H1 (cell line): ENCODE results near the gene RNF32. TPM values are rescaled to one million over a fixed set of nuclear protein-coding genes. Genes with fewer than 3 reads are reported as not detected.

Source experiments
- CTCF ChIA-PET: fragments of 300-600 bp; sonication (Branson Sonifier 250); formaldehyde crosslinking; loops from one replicate; lab custom pipeline; 2021; ENCODE audit not compliant: partially characterized antibody; lab: Charles Lee
- POLR2A ChIA-PET: fragments of 300-600 bp; sonication (Branson Sonifier 250); formaldehyde crosslinking; loops from one replicate; lab custom pipeline; 2021; ENCODE audit warnings: inconsistent platforms; ENCODE audit not compliant: partially characterized antibody; lab: Charles Lee
- DNase-seq, 2 experiments: peaks; one replicate each; pipeline versions ENCODE4 v3.0.0 to v3.0.0-alpha.2; 2010 to 2022; ENCODE audit warnings: low spot score in 2 of 2, low read depth in 1 of 2, mixed read lengths in 1 of 2
- FAIRE-seq: peaks from 2 replicates; lab custom pipeline; 2011; peaks lifted over from hg19 to GRCh38; lab: Jason Lieb, UNC
- H2AFZ ChIP-seq: 2 replicates; pipeline ENCODE4 v1.8.1; 2012; ENCODE audit warnings: low read length, inconsistent platforms
- H2AK5ac ChIP-seq: 2 replicates; pipeline ENCODE4 v1.6.1; 2013; ENCODE audit warnings: low read depth, low read length
- H2BK120ac ChIP-seq: replicated peaks from 2 replicates; pipeline ENCODE3; 2013; ENCODE audit warnings: low read depth, low read length, inconsistent platforms
- H2BK12ac ChIP-seq: 2 replicates; pipeline ENCODE4 v1.6.1; 2013; ENCODE audit warnings: low read depth, low read length
- H2BK15ac ChIP-seq: 2 replicates; pipeline ENCODE4 v1.6.1; 2013; ENCODE audit warnings: low read length
- H2BK20ac ChIP-seq: 2 replicates; pipeline ENCODE4 v1.6.1; 2013; ENCODE audit warnings: low read length
- H2BK5ac ChIP-seq: 2 replicates; pipeline ENCODE4 v1.6.1; 2013; ENCODE audit warnings: low read depth, low read length
- H3K14ac ChIP-seq: 2 replicates; pipeline ENCODE4 v1.6.1; 2013; ENCODE audit warnings: inconsistent platforms; ENCODE audit not compliant: insufficient read length
- H3K18ac ChIP-seq: 2 replicates; pipeline ENCODE4 v1.6.1; 2013; ENCODE audit warnings: low read length; ENCODE audit errors: extremely low read depth
- H3K23ac ChIP-seq: 2 replicates; pipeline ENCODE4 v1.6.1; 2013; ENCODE audit warnings: inconsistent platforms; ENCODE audit not compliant: insufficient read length
- H3K23me2 ChIP-seq: 2 replicates; pipeline ENCODE4 v1.6.1; 2013; ENCODE audit warnings: low read depth, low read length
- H3K27ac ChIP-seq: 2 replicates; pipeline ENCODE4 v1.6.1; 2011; ENCODE audit warnings: low read depth, low read length, inconsistent platforms
- H3K27me3 ChIP-seq, 4 experiments: replicated peaks in 1 of 4; 1 replicate in 1 of 4; 2 replicates in 3 of 4; pipeline versions ENCODE4 v1.6.1 to v1.8.1; 2011 to 2013; ENCODE audit warnings: low read length in 3 of 4, mild to moderate bottlenecking in 3 of 4, inconsistent platforms in 2 of 4, mixed read lengths in 2 of 4, moderate library complexity in 1 of 4; ENCODE audit not compliant: control insufficient read depth in 3 of 4, insufficient read depth in 3 of 4; ENCODE audit errors: extremely low read depth in 1 of 4
- H3K36me3 ChIP-seq, 4 experiments: 2 replicates each; pipeline versions ENCODE4 v1.6.1 to v1.8.1; 2011 to 2013; ENCODE audit warnings: mild to moderate bottlenecking in 4 of 4, low read length in 3 of 4, moderate library complexity in 2 of 4, control low read depth in 1 of 4, inconsistent platforms in 1 of 4; ENCODE audit not compliant: insufficient read depth in 4 of 4, control insufficient read depth in 2 of 4
- H3K4ac ChIP-seq: replicated peaks from 2 replicates; pipeline ENCODE3; 2013; ENCODE audit warnings: low read length, low read depth, mixed read lengths, inconsistent platforms; ENCODE audit not compliant: insufficient read length
- H3K4me1 ChIP-seq, 4 experiments: replicated peaks in 1 of 4; 1 replicate in 1 of 4; 2 replicates in 3 of 4; pipeline versions ENCODE4 v1.6.1 to v1.8.1; 2011 to 2013; ENCODE audit warnings: low read length in 3 of 4, inconsistent platforms in 2 of 4, mixed read lengths in 1 of 4; ENCODE audit not compliant: insufficient read depth in 4 of 4, control insufficient read depth in 3 of 4
- H3K4me2 ChIP-seq, 2 experiments: 2 replicates each; pipeline versions ENCODE4 v1.6.1 to v1.8.1; 2011 to 2013; ENCODE audit warnings: low read depth in 2 of 2, low read length in 2 of 2, control low read depth in 1 of 2, inconsistent platforms in 1 of 2, mild to moderate bottlenecking in 1 of 2; ENCODE audit not compliant: insufficient read depth in 1 of 2
- H3K4me3 ChIP-seq, 4 experiments: fragments of 200-600, 300-600 bp in 1 of 4; sonication (generic), shearing (Covaris generic), sonication (Bioruptor Twin) in 1 of 4; 2 replicates each; pipeline versions ENCODE4 v1.5.1 to v1.8.1; 2011 to 2016; ENCODE audit warnings: low read length in 4 of 4, low read depth in 3 of 4, control low read depth in 2 of 4, inconsistent platforms in 2 of 4, mild to moderate bottlenecking in 2 of 4, mixed read lengths in 1 of 4, moderate library complexity in 1 of 4; ENCODE audit not compliant: insufficient read depth in 2 of 4; ENCODE audit errors: extremely low read depth in 1 of 4
- H3K56ac ChIP-seq: replicated peaks from 2 replicates; pipeline ENCODE3; 2013; ENCODE audit warnings: low read depth, mild to moderate bottlenecking, mixed read lengths, low read length, inconsistent platforms; ENCODE audit not compliant: insufficient read length
- H3K79me1 ChIP-seq: 2 replicates; pipeline ENCODE4 v1.6.1; 2013; ENCODE audit warnings: low read depth, low read length, control low read depth
- H3K79me2 ChIP-seq, 2 experiments: 2 replicates each; pipeline versions ENCODE4 v1.6.1 to v1.8.1; 2012 to 2013; ENCODE audit warnings: low read length in 2 of 2, mild to moderate bottlenecking in 2 of 2, inconsistent platforms in 1 of 2; ENCODE audit not compliant: insufficient read depth in 2 of 2, control insufficient read depth in 1 of 2
- H3K9ac ChIP-seq, 4 experiments: replicated peaks in 1 of 4; 1 replicate in 1 of 4; 2 replicates in 3 of 4; pipeline versions ENCODE4 v1.6.1 to v1.8.1; 2011 to 2013; ENCODE audit warnings: low read depth in 3 of 4, low read length in 3 of 4, control low read depth in 2 of 4, mild to moderate bottlenecking in 2 of 4, moderate library complexity in 2 of 4, inconsistent platforms in 1 of 4; ENCODE audit errors: extremely low read depth in 1 of 4
- H3K9me3 ChIP-seq, 2 experiments: 2 replicates each; pipeline versions ENCODE4 v1.6.1 to v1.8.1; 2012 to 2013; ENCODE audit warnings: mild to moderate bottlenecking in 2 of 2, moderate library complexity in 2 of 2, control low read depth in 1 of 2, inconsistent platforms in 1 of 2, low read depth in 1 of 2, low read length in 1 of 2, mixed read lengths in 1 of 2; ENCODE audit not compliant: insufficient read depth in 2 of 2
- H4K20me1 ChIP-seq, 2 experiments: replicated peaks in 1 of 2; 2 replicates each; pipeline versions ENCODE3 to v1.8.1; 2011 to 2013; ENCODE audit warnings: inconsistent platforms in 2 of 2, low read length in 2 of 2, mild to moderate bottlenecking in 1 of 2; ENCODE audit not compliant: insufficient read depth in 2 of 2, control insufficient read depth in 1 of 2
- H4K5ac ChIP-seq: 2 replicates; pipeline ENCODE4 v1.6.1; 2013; ENCODE audit warnings: low read length, low read depth, mixed read lengths, inconsistent platforms; ENCODE audit not compliant: insufficient read length
- H4K8ac ChIP-seq: 2 replicates; pipeline ENCODE4 v1.8.0; 2013; ENCODE audit warnings: mild to moderate bottlenecking, moderate library complexity, low read length, inconsistent platforms; ENCODE audit not compliant: insufficient read depth; ENCODE audit errors: extremely low read depth
- H4K91ac ChIP-seq: replicated peaks from 2 replicates; pipeline ENCODE3; 2013; ENCODE audit warnings: low read length, mixed read lengths, inconsistent platforms; ENCODE audit not compliant: insufficient read length
- BRCA1 ChIP-seq: IDR thresholded peaks from 2 replicates; pipeline ENCODE4 v1.6.1; 2012; ENCODE audit warnings: low read depth, low read length, improper control_type of control experiment
- JUND ChIP-seq: IDR thresholded peaks from 2 replicates; pipeline ENCODE4 v1.6.1; 2011; ENCODE audit warnings: mild to moderate bottlenecking, improper control_type of control experiment, low read length
- KDM4A ChIP-seq: IDR thresholded peaks from one replicate; pipeline ENCODE4 v1.7.1; 2012; ENCODE audit warnings: low read depth, mild to moderate bottlenecking, moderate library complexity, low read length, inconsistent platforms; ENCODE audit not compliant: severe bottlenecking
- MAFK ChIP-seq: IDR thresholded peaks from 2 replicates; pipeline ENCODE4 v1.6.1; 2012; ENCODE audit warnings: low read depth, mild to moderate bottlenecking, improper control_type of control experiment, low read length
- SIRT6 ChIP-seq: IDR thresholded peaks from one replicate; pipeline ENCODE4 v1.7.1; 2012; ENCODE audit warnings: low read length, inconsistent platforms
- SP1 ChIP-seq: IDR thresholded peaks from 2 replicates; pipeline ENCODE4 v1.6.1; 2011; ENCODE audit warnings: low read depth, low read length
- SP2 ChIP-seq: IDR thresholded peaks from 2 replicates; pipeline ENCODE4 v1.6.1; 2012; ENCODE audit warnings: mild to moderate bottlenecking, low read length, inconsistent platforms
- TAF1 ChIP-seq: IDR thresholded peaks from 2 replicates; pipeline ENCODE4 v1.6.1; 2011; ENCODE audit warnings: mild to moderate bottlenecking, low read depth, low read length
- WGBS, 2 experiments: shearing (Covaris generic) in 1 of 2; methylation state at CpG; one replicate each; pipeline versions ENCODE4 v1.1.6 to v1.1.7; 2013 to 2015; ENCODE audit warnings: low lambda C conversion rate in 2 of 2, mixed read lengths in 2 of 2, inconsistent platforms in 1 of 2, low coverage in 1 of 2, missing lambda C conversion rate in 1 of 2; ENCODE audit not compliant: insufficient replicate concordance in 2 of 2, insufficient coverage in 1 of 2, insufficient read length in 1 of 2; ENCODE audit errors: extremely low coverage in 1 of 2, missing lambda C conversion rate in 1 of 2; 5-methylcytosine and 5-hydroxymethylcytosine counted together
- polyA plus RNA-seq, 7 experiments: library from polyadenylated mRNA; depleted of rRNA in 3 of 7; stranded (reverse) in 5 of 7; unstranded in 2 of 7; fragments of >200 nt in 5 of 7; fragments of 200-250 nt in 2 of 7; gene quantifications; 1 replicate in 5 of 7; 2 replicates in 1 of 7; 4 replicates in 1 of 7; pipeline versions ENCODE4 v1.2.1 to v1.2.3, GENCODE V29; 2011 to 2013; ENCODE audit warnings: missing spikeins in 2 of 7, mixed read lengths in 2 of 7
- total RNA-seq: library from RNA; stranded (reverse); fragmentation: NEBNext Ultra II Directional; extraction: Animal tissue kit (Norgen Biotek cat#: 25700); gene quantifications from 2 replicates; pipeline ENCODE4 v1.2.1, GENCODE V29; 2021

The RNF32 gene
- total and polyA plus RNA-seq, 2 of the 8 experiments (the other 6 are each of a cell fraction or from before 2014, with no cell fraction given) = 0.48 to 1.2 TPM

DNA sequence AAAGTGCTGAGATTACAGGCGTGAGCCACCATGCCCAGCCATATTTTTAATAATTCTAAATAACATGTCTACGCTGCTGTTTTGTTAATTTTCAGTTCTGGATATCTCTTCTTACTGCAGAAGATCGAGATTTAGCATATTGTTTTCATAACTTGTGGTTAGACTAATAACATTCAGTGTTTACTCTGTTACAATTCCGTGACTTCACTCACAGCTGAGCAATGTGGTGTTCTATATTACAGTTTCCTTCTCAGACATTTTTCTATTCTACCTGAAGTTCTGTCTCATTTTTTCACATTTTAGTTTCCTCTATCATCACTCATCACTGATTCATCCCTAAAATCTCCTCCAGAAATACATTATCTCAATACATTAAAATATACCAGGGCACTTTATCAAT, 10.9 kb downstream of the RNF32 start:
- Histone ChIP-seq H2AFZ (no peak overlapping the region), H3K4me1 (peaks cover 0 to 3% (median 0%) of the 10 kb centered on the region in 4 experiments; a peak in 1 of 7 replicates), H4K5ac (no peak overlapping the region), H4K20me1 (no peaks in the 10 kb centered on the region), H2AK5ac (no peak overlapping the region), H3K27me3 (no peaks in the 10 kb centered on the region), H3K9ac (no peak overlapping the region), H3K4me3 (no peak overlapping the region), H3K14ac (no peak overlapping the region), H2BK20ac (no peak overlapping the region), H2BK12ac (no peak overlapping the region), H2BK15ac (no peak overlapping the region), H3K9me3 (0 out of 4 replicates have a peak, but pooled peaks cover 0 to 2% of the 10 kb centered on the region in 2 experiments), H3K18ac (no peak overlapping the region), H3K56ac (no peak overlapping the region), H3K4me2 (no peak overlapping the region), H4K8ac (no peak overlapping the region), H3K36me3 (no peaks in the 10 kb centered on the region), H3K23ac (no peak overlapping the region), H2BK5ac (no peak overlapping the region), H3K79me2 (no peaks in the 10 kb centered on the region), H3K23me2 (no peaks in the 10 kb centered on the region), H3K79me1 (no peaks in the 10 kb centered on the region), H2BK120ac (no peak overlapping the region), H4K91ac (no peak overlapping the region), H3K27ac (no peak overlapping the region), H3K4ac (no peak overlapping the region)
- WGBS, 2 experiments = 91% methylated on average over 4 of the region's 4 CpGs; no CpG with 5 or more reads in 1 of the 2 experiments
- DNase-seq (no peak), FAIRE-seq (no peak)
- CTCF ChIA-PET = interaction anchor here (0.7 to 2.2 kb wide), 4 partner anchors 9 to 1067 kb away, joined by 3 to 9 read pairs (median 8); no protein-coding TSS in a partner anchor
- POLR2A ChIA-PET = no interaction called here
- TF ChIP-seq TAF1 (no peak), JUND (no peak), BRCA1 (no peak), MAFK (no peak), SP1 (no peak), SIRT6 (no peak), SP2 (no peak), KDM4A (no peak)
